Lung (tissue), 12 donors: ENCODE data around the gene NHS. TPM values are rescaled to one million over a fixed set of nuclear protein-coding genes. Genes with fewer than 3 reads are reported as not detected.

Experiments used
- ATAC-seq: fragments of 200-7000 bp; cut with Tn5 transposase; one replicate; pipeline ENCODE4 v1.9.1; 2020; ENCODE audit warnings: moderate number of reproducible peaks; ENCODE audit not compliant: insufficient read depth, low FRiP score
- DNase-seq, 3 donors: peaks; one replicate each; pipeline ENCODE4 v3.0.0-alpha.2; 2013 to 2017
- H3K27ac ChIP-seq, 2 donors: one replicate each; pipeline ENCODE4 v1.5.1; 2013; ENCODE audit warnings: mild to moderate bottlenecking in 2 of 2, moderate library complexity in 2 of 2, control low read depth in 1 of 2, inconsistent platforms in 1 of 2, low read depth in 1 of 2, low read length in 1 of 2
- H3K27me3 ChIP-seq, 3 donors: one replicate each; pipeline ENCODE4 v1.5.1; 2013; ENCODE audit warnings: low read length in 2 of 3; ENCODE audit not compliant: control insufficient read depth in 3 of 3, insufficient read depth in 3 of 3
- H3K36me3 ChIP-seq, 4 donors: one replicate each; pipeline ENCODE4 v1.5.1; 2013; ENCODE audit warnings: low read length in 4 of 4, mild to moderate bottlenecking in 1 of 4, moderate library complexity in 1 of 4; ENCODE audit not compliant: control insufficient read depth in 4 of 4, insufficient read depth in 4 of 4
- H3K4me1 ChIP-seq, 5 donors: one replicate each; pipeline ENCODE4 v1.5.1; 2013; ENCODE audit warnings: low read length in 5 of 5, mild to moderate bottlenecking in 2 of 5, moderate library complexity in 1 of 5; ENCODE audit not compliant: control insufficient read depth in 5 of 5, insufficient read depth in 5 of 5
- H3K4me3 ChIP-seq: one replicate; pipeline ENCODE4 v1.5.1; 2013; ENCODE audit warnings: mild to moderate bottlenecking, control low read depth, moderate library complexity
- H3K9ac ChIP-seq, 2 donors: one replicate each; pipeline ENCODE4 v1.5.1; 2013; ENCODE audit warnings: low read length in 2 of 2, control low read depth in 1 of 2; ENCODE audit not compliant: insufficient read depth in 1 of 2
- H3K9me3 ChIP-seq, 4 donors: one replicate each; pipeline ENCODE4 v1.5.1; 2013; ENCODE audit warnings: low read length in 3 of 4, mild to moderate bottlenecking in 1 of 4, moderate library complexity in 1 of 4; ENCODE audit not compliant: control insufficient read depth in 4 of 4, insufficient read depth in 3 of 4
- CTCF ChIP-seq: IDR thresholded peaks from 2 replicates; pipeline ENCODE4 v1.5.1; 2012; ENCODE audit warnings: mild to moderate bottlenecking; ENCODE audit errors: control extremely low read depth, extremely low read depth
- WGBS, 2 donors: extraction: QIAGEN DNeasy Blood & Tissue Kit; methylation state at CpG; one replicate each; pipeline ENCODE4 v1.1.7; 2013; 5-methylcytosine and 5-hydroxymethylcytosine counted together
- polyA plus RNA-seq, 2 donors: library from polyadenylated mRNA; stranded (reverse); fragments of 200-250 nt; gene quantifications; one replicate each; pipeline ENCODE4 v1.2.1, GENCODE V29; 2013
- total RNA-seq, 2 donors: library from RNA; depleted of rRNA in 1 of 2; stranded (reverse); fragments of >200 nt in 1 of 2; gene quantifications; one replicate each; pipeline ENCODE4 v1.2.1, GENCODE V29; 2014 to 2021
- donor health status: control.
- donor health status: control.
- donor health status: Bipolar disorder and iron deficiency.
- donor health status: healthy.
- donor health status: DM: yes; HTN: yes; CAD: no.

Gene NHS
- total and polyA plus RNA-seq, 4 donors: 0.46 to 2.0 (median 1.4) TPM

DNA sequence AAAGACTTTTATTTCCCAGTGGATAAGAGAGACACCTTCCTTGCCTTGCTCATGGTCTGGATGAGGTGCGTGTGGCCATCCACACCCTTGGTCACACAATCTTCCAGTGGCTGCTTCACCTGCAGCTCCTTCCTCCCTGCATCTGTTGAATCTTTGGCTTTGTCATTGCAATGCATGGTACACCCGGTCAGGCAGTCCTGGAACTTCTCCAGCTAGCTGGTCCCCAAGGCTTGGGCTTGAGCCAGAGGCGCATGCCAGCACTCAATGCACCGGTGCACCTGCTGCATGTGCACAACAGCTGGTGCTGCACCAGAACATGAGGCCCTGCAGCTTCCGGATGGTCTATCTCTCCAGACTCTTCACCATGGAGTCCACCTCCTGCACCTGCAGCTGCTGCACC is 394.0 kb downstream of the NHS start:
- Histone ChIP-seq H3K9me3 (peaks cover 0 to 4% (median 0%) of the 10 kb centered on the region in 4 donors), H3K27me3 (peaks cover 0 to 70% (median 55%) of the 10 kb centered on the region in 3 donors), H3K4me1 (no peaks in the 10 kb centered on the region), H3K36me3 (no peaks in the 10 kb centered on the region), H3K27ac (no peak overlapping the region), H3K9ac (no peak overlapping the region), H3K4me3 (no peak overlapping the region)
- WGBS, 2 donors: 77 to 92% methylated on average over 5 of the region's 5 CpGs
- ATAC-seq (no peak), DNase-seq (no peak)
- TF ChIP-seq CTCF: no peak

GRCh38 chrX:17769701-17770269 is 394.8 kb downstream of the NHS start:
- Histone ChIP-seq H3K27me3 (peaks cover 0 to 72% (median 60%) of the 10 kb centered on the region in 3 donors), H3K27ac (no peak overlapping the region), H3K4me3 (no peak overlapping the region), H3K9ac (no peak overlapping the region), H3K4me1 (no peaks in the 10 kb centered on the region), H3K9me3 (peaks cover 0 to 4% (median 0%) of the 10 kb centered on the region in 4 donors), H3K36me3 (no peaks in the 10 kb centered on the region)
- no peak for TF ChIP-seq CTCF
- WGBS, 2 donors: 58 to 84% methylated on average over 3 of the region's 3 CpGs
- DNase-seq (no peak), ATAC-seq (no peak)

DNA sequence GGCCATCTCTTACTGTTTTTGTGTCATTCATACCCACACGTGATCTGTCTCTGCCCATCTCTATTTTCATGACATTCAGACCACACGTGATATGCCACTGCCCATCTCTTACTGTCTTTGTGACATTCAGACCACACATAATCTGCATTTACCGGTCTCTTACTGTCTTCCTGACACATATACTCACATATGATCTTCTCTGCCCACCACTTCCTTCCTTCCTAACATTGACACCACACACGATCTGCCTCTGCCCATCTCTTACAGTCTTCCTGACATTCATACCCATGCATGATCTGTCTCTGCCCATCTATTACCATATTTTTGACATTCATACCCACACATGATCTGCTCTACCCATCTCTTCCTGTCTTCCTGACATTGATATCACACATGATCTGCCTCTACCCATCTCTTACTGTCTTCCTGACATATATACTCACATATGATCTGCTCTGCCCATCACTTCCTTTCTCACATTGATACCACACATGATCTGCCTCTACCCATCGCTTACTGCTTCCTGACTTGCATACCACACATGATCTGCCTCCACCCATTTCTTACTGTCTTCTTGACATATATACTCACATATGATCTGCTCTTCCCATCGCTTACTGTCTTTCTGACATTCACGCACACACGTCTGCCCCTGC is 398.3 kb downstream of the NHS start:
- no peak for DNase-seq
- H3K4me1 ChIP-seq: no peaks in the 10 kb centered on the region
- H3K9ac ChIP-seq: no peak overlapping the region
- peaks cover 0 to 53% (median 46%) of the 10 kb centered on the region in 3 donors for H3K27me3 ChIP-seq
- H3K4me3 ChIP-seq: no peak overlapping the region
- no peak for TF ChIP-seq CTCF
- no peak overlapping the region for H3K27ac ChIP-seq
- 67 to 77% methylated on average over 8 of the region's 8 CpGs for WGBS, 2 donors
- H3K9me3 ChIP-seq: peaks cover 0 to 2% (median 0%) of the 10 kb centered on the region in 4 donors
- no peak for ATAC-seq
- no peaks in the 10 kb centered on the region for H3K36me3 ChIP-seq
